Measurements from ENCODE around the gene TNFSF13B.
"Not testable (repeated sequence)": the region's sequence is repeated elsewhere in the genome, so short reads cannot be mapped to it uniquely, and the experiment has no call there.

TNFSF13B gene

GRCh38 chr13:108269601-108270328, at the start of gene TNFSF13B:
Gene TNFSF13B (plus strand): TSS chr13:108269718. CDS start chr13:108269896, 178 bp downstream.
- in situ Hi-C loops (cut with MboI; ENCODE audit: low sequenced_read_pairs) = no loop called here

GRCh38 chr13:108220041-108220440, 49.5 kb upstream of the TNFSF13B start:
- in situ Hi-C loops (cut with MboI; ENCODE audit: low sequenced_read_pairs) = no loop called here

- in situ Hi-C loops (cut with MboI; ENCODE audit: low sequenced_read_pairs) = no loop called here
These were observed 45.6 kb upstream of the TNFSF13B start for GRCh38 chr13:108223687-108224503.

- in situ Hi-C loops (cut with MboI; ENCODE audit: low sequenced_read_pairs) = no loop called here
These were observed 44.1 kb upstream of the TNFSF13B start for GRCh38 chr13:108225440-108225839.

- in situ Hi-C loops (cut with MboI; ENCODE audit: low sequenced_read_pairs) = no loop called here
These were observed 43.3 kb upstream of the TNFSF13B start for GRCh38 chr13:108226184-108226583.

- in situ Hi-C loops (cut with MboI; ENCODE audit: low sequenced_read_pairs) = no loop called here
These were observed 41.8 kb upstream of the TNFSF13B start for GRCh38 chr13:108227651-108228272.

- in situ Hi-C loops (cut with MboI; ENCODE audit: low sequenced_read_pairs) = no loop called here
These were observed 39.1 kb upstream of the TNFSF13B start for GRCh38 chr13:108230377-108230776.

- in situ Hi-C loops (cut with MboI; ENCODE audit: low sequenced_read_pairs) = no loop called here
These were observed 20.4 kb upstream of the TNFSF13B start for GRCh38 chr13:108249150-108249549.

GRCh38 chr13:108257248-108257647, 12.3 kb upstream of the TNFSF13B start:
- in situ Hi-C loops (cut with MboI; ENCODE audit: low sequenced_read_pairs) = no loop called here

- in situ Hi-C loops (cut with MboI; ENCODE audit: low sequenced_read_pairs) = no loop called here
These were observed 5.7 kb upstream of the TNFSF13B start for GRCh38 chr13:108263621-108264355.

- in situ Hi-C loops (cut with MboI; ENCODE audit: low sequenced_read_pairs) = no loop called here
These were observed 3.1 kb upstream of the TNFSF13B start for GRCh38 chr13:108266321-108266990.

GRCh38 chr13:108267347-108267746, 2.2 kb upstream of the TNFSF13B start:
- in situ Hi-C loops (cut with MboI; ENCODE audit: low sequenced_read_pairs) = no loop called here

- in situ Hi-C loops (cut with MboI; ENCODE audit: low sequenced_read_pairs) = not testable (repeated sequence)
These were observed 1.7 kb upstream of the TNFSF13B start for GRCh38 chr13:108267855-108268254.

GRCh38 chr13:108268466-108269112, 929 bp upstream of the TNFSF13B start:
- in situ Hi-C loops (cut with MboI; ENCODE audit: low sequenced_read_pairs) = no loop called here

GRCh38 chr13:108270442-108270841, 924 bp downstream of the TNFSF13B start:
- in situ Hi-C loops (cut with MboI; ENCODE audit: low sequenced_read_pairs) = no loop called here

- in situ Hi-C loops (cut with MboI; ENCODE audit: low sequenced_read_pairs) = no loop called here
These were observed 2.8 kb downstream of the TNFSF13B start for GRCh38 chr13:108272333-108272732.

GRCh38 chr13:108273429-108274118, 4.1 kb downstream of the TNFSF13B start:
- in situ Hi-C loops (cut with MboI; ENCODE audit: low sequenced_read_pairs) = no loop called here

GRCh38 chr13:108274718-108275117, 5.2 kb downstream of the TNFSF13B start:
- in situ Hi-C loops (cut with MboI; ENCODE audit: low sequenced_read_pairs) = no loop called here

GRCh38 chr13:108276060-108276459, 6.5 kb downstream of the TNFSF13B start:
- in situ Hi-C loops (cut with MboI; ENCODE audit: low sequenced_read_pairs) = no loop called here

Measured in HL-60/S4 treated with retinoic acid at 250 ng/mL for 4 days and 3 days (cell line).